ENCODE data around the gene YIF1A.
A peak's percentile ranks its signal among the peaks of the same experiment; 100 is the strongest.
"Not testable (repeated sequence)": the region's sequence is repeated elsewhere in the genome, so short reads cannot be mapped to it uniquely, and the experiment has no call there.

Gene YIF1A

DNA sequence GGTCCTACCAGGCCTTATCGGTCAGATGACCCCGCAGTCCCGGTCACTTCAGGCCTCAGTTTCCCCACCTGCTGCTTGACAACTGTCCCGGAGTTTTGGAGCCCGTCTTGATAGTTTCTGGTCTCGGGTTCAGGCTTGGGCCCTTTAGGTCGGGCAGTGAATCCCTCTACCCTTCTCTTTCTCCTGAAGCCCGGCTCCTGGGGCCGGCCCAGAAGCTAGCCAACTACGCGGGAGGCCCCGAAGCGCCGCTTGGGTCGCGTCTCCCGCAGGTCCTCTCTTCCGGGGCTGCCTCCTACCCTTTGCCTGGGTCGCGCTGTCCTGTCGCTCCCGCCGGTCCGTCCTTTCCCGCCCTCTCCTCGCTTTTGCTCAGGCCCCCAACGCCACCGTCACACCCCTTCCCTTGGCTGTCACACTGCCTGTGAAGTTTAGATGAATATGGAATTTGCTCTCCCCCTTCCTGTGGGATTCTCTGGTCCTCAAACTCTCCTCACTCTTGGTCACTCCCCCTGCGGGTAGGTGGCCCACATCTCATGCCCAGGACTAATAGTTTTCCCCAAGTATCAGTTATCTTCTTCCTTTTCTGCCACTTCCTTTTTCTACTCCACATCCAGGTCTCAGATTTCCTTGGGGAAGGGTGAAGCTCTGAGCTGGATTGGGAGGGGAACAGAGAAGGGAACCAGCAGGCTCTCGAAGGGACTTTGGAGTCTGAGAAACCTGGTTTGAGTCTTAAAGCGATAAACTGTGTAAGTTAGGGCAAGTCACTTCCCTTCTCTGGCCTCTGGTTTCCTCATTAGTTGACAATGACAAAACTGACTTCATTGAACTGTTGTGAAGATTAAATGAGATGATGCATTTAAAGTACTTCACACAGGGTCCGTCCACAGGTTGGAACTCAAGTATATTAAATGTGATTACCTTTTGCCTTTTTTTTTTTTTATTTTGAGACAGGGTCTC is 19.7 kb downstream of the YIF1A start:
- no peak for DNase-seq (ENCODE audit: low read depth, low spot score)

DNA sequence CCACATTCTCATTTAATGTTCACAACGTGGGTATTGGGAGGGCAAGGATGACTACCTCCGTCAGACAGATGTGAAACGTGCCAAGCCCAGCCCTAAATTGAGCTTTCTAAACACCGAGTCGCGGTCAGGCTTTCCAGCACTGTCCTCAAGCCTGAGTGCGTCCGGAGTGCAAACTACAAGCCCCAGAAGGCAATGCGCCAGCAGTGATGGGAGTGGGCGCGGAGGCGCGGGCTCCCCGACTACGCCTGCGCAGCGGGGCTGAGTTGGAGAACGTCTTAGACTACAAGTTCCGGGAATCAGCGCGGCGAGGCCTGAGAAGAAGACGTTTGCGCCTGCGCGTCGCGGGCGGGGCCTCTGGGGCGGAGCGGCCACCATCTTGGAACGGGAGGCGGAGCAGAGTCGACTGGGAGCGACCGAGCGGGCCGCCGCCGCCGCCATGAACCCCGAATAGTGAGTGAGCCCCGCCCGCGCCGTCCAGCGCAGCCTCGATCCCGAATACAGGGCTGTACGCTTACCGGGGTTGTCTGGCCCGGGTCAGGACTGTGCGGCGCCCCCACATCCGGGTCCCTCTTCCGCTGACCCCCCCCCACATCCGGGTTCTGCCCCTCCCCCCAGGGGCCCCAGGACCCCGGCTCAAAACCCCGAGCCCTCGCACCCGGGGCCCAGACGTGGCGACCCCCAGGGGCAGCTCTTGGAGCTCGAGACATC is 20.5 kb downstream of the YIF1A start, which contains the start of gene RAB1B:
Gene RAB1B, plus strand, starts transcription at position 396 of the 708 bp plus-strand sequence. Its CDS starts 41 bp downstream, at position 437.
- DNase-seq (ENCODE audit: low read depth, low spot score): peak; percentile 95

DNA sequence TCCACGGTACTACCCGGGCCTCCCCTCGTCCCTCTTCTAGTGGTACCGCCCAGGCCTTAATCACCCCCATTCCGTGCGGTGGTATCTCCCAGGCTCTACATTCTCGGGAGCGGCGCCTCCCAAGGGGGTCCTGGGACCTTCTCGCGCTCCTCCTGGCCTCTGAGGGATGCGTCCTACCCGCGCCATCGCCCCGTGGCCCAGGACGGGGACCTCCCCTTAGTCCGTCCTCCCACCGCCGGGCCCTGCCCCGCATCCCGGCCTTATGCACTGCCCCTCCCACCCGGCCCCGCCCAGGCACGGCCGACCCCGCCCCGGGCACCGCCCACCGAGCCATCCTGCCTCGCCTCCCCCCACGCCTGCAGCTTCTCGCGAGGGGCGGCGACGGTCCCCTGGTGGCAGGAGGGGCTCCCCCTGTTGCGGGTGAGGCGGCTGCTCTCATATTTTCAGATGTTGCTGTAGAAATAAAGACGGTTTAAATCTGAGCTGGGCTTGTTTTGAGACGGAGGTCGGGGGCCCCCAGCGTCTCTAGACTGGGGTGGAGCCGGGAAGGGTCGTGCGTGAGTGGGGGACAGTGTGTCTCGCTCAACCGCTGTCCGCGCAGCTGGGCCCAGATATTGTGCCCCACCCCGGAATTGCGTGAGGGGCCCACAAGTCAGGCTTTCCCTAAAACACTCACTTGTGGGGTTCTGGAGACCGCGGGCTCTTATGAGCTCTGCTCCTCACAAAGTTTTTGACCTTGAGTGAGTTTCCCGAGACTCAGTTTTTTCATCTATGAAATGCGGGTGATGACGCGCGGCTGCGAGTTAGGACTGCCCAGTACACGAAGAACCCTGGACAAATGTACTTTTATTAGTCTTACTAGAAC is 21.3 kb downstream of the YIF1A start:
- DNase-seq (ENCODE audit: low read depth, low spot score): peak; percentile 50

DNA sequence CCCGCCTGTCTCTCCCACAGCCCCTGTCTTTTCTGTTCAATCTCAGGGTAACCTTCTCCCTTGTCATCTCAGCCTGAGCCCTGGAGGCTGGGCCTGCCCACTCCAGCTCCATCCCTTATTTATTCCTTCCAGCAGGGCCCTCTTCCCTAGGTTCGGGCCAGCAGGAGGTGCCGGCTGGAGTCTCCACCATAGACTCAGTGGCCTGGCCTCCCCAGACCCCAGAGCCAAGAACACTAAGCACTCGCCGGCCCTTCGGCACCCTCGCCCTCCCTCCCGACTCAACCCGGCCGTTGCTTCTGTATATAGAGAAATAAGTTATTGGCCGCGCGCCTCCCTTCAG is 21.9 kb downstream of the YIF1A start:
- no peak for DNase-seq (ENCODE audit: low read depth, low spot score)

DNA sequence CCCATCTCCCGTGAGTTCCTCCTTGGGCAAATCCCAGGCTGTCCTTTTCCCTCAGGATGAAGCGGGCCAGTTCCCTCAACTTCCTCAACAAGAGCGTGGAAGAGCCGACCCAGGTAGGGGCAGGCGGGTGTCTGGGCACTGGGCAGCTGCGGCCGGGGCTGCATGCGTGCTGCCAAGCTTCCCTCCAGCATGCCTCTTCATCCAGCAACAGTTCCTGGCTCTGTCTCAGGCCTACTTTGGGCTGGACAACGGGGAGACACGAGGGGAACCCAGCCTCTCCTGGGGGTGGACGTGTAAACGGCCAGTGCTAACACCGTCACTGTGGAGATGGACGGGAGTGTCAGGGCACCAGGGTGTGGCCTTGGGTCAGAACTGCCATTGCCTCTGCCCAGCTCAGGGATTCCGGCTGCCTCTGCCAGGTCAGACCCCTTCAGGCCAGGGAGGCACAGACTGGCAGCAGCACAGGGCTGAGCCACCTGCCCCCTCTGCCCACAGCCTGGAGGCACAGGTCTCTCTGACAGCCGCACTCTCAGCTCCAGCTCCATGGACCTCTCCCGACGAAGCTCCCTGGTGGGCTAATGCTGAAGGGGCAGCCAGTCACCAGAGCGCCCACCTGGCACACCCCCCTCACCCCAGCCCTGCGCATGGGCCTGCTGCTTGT is 22.4 kb downstream of the YIF1A start:
- no peak for DNase-seq (ENCODE audit: low read depth, low spot score)

DNA sequence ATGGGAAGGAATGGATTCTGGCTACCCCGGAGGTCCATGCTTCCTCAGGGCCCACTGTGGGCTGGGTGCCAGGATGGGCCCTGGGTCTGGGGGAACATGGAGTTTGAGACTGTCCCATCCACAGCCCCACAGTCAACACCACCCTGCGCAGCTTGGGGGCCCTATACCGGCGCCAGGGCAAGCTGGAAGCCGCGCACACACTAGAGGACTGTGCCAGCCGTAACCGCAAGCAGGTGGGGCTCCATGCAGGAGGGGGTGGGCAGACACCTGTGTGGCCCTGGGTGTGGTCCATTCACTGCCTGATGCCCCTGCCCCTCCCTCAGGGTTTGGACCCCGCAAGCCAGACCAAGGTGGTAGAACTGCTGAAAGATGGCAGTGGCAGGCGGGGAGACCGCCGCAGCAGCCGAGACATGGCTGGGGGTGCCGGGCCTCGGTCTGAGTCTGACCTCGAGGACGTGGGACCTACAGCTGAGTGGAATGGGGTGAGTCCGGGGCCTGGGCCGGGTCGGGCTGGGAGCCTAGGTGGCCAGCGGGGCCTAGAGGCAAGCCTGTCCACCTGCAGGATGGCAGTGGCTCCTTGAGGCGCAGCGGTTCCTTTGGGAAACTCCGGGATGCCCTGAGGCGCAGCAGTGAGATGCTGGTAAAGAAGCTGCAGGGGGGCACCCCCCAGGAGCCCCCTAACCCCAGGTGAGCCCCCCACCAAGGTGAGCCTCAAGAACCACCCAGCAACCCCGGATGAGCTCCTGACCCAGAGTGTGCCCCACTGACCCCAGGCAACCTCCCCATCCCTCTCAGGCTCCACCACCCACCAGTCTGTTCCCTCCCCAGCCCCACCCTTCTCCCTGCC is 23.2 kb downstream of the YIF1A start:
- DNase-seq (ENCODE audit: low read depth, low spot score): no peak

DNA sequence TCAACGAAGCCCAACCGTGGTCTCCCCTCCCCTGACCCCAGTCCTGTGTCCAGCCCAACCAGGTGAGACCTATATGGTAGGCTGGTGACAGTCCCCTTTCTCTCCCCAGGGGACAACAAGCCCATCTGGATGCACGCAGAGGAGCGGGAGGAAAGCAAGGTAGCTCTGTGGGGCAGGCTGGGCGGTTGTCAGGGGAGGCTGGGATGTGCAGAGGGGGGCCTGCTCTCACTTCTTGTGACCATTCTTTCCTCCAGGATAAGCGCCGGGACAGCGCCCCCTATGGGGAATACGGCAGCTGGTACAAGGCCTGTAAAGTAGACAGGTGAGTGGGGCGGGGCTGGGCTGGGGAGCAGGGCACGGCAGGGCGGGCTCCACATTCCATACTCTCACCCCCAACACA is 24.0 kb downstream of the YIF1A start:
- DNase-seq (ENCODE audit: low read depth, low spot score): no peak

GRCh38 chr11:66264383-66264782 is 24.6 kb downstream of the YIF1A start:
- no peak for DNase-seq (ENCODE audit: low read depth, low spot score)

GRCh38 chr11:66263785-66264184 is 25.2 kb downstream of the YIF1A start:
- DNase-seq (ENCODE audit: low read depth, low spot score): no peak

DNA sequence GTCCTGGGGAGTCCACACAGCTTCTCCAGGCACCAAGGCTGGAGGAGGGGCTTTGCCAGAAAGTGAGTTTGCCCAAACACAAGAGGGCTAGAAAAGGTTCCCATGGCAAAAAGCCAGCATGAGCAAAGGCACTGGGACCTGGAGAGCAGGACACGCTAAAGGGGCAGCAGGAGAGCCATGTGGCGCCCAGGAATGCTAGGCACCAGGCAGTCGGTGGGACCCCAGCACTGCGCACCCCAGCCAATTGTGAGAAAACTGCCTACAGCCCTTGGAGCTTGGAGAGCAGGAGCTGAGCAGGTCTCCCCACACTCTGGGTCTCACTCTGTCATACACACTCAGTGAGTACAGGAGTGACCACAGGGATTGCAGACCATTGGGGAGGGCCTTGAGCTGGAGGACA is 25.7 kb downstream of the YIF1A start:
- DNase-seq (ENCODE audit: low read depth, low spot score): no peak

DNA sequence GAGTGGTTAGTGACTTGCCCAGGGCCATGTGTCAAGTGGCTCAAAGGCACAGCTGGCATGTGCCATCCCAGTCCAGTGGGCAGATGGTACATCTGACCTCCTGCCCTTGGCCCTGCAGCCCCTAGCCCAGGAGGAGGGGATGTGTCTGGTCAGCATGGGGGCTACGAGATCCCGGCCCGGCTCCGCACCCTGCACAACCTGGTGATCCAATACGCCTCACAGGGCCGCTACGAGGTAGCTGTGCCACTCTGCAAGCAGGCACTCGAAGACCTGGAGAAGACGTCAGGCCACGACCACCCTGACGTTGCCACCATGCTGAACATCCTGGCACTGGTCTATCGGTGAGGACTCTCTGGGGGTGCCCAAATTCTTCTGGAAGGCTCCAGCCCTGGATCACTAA is 26.2 kb downstream of the YIF1A start:
- no peak for DNase-seq (ENCODE audit: low read depth, low spot score)

GRCh38 chr11:66262191-66262590 is 26.8 kb downstream of the YIF1A start:
- no peak for DNase-seq (ENCODE audit: low read depth, low spot score)

DNA sequence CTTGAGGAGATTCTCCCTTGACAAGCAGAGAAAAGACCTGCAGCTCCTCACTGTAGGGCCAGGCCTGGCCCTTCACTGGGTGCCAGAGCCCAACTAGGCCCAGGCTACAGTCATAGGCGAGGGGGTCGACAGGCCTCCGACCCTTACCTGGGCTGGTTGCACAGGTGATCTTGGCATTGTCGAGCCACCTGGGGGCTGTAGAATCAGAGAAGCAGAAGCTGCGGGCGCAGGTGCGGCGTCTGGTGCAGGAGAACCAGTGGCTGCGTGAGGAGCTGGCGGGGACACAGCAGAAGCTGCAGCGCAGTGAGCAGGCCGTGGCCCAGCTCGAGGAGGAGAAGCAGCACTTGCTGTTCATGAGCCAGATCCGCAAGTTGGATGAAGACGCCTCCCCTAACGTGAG is 27.4 kb downstream of the YIF1A start:
- DNase-seq (ENCODE audit: low read depth, low spot score): no peak

DNA sequence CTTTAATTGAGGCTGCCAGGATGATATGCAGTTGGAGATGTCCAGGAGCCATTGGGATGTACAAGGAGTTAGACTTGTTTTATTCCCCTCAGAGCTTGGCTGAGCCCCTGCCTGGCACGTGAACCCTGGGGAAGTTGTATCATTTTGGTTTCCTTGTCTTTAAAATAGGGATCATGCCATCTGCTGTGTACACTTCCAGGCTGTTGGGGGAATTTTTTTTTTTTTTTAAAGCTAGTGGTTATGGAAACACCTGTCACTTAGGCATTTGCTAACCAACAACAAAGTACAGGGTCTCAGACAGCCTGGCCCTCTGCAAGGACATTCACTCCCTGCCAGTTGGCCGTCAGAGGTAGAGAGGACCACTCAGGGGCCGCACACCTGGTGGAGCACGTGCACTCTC is 29.0 kb downstream of the YIF1A start:
- no peak for DNase-seq (ENCODE audit: low read depth, low spot score)

GRCh38 chr11:66259225-66259624 is 29.7 kb downstream of the YIF1A start:
- DNase-seq (ENCODE audit: low read depth, low spot score): no peak

DNA sequence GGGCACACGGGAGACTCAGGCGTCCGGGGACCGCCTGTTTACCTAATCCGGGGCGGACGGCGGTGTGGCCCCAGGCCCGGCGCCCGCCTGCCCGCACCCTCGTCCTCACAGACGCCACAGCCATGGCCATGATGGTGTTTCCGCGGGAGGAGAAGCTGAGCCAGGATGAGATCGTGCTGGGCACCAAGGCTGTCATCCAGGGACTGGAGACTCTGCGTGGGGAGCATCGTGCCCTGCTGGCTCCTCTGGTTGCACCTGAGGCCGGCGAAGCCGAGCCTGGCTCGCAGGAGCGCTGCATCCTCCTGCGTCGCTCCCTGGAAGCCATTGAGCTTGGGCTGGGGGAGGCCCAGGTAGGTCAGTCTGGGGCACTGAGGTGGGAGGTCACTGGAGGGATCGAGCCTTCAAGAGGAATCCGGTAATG is 30.5 kb downstream of the YIF1A start:
- no peak for DNase-seq (ENCODE audit: low read depth, low spot score)

GRCh38 chr11:66253081-66253480 is 35.9 kb downstream of the YIF1A start:
- not testable (repeated sequence) for DNase-seq (ENCODE audit: low read depth, low spot score)

DNA sequence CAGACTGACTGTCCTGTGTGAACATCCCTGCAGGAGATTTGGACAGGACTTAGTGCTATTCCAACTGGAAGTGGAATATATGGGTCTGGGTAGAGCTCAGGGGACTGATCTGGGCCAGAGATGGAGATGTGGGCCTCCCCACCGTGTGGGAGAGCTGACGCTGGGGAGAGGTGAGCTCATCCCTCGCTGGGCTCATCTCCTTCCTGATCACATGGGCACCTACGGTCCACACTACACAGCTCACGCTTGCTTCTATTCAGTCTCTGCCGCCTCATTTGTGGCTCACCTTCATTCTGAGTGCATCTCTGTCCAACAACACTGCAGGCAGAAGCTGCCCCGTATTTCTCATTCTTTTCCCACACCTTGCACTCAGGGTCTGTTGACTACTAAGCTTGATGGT is 37.1 kb downstream of the YIF1A start:
- DNase-seq (ENCODE audit: low read depth, low spot score): no peak

DNA sequence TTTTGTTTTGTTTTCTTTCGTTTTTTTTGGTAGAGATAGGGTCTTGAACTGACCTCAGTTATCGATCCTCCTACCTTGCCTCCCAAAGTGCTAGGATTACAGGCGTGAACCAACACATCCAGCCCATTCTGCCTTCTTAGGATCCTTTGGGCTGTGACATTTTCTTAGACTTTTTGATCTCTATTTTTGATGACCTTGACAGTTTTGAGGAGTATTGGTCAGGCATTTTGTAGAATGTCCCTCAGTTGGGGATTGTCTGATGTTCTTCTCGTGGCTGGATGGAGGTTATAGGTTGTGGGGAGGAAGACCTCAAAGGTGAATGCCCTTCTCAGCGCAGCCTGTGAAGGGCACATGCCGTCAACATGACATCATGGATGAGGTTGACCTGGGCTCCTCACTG is 40.0 kb downstream of the YIF1A start:
- DNase-seq (ENCODE audit: low read depth, low spot score): no peak

- no peak for DNase-seq (ENCODE audit: low read depth, low spot score)
Observed at GRCh38 chr11:66247801-66248200, 41.1 kb downstream of the YIF1A start.
